Thymus (tissue), 11 donors: ENCODE results near the gene RNF138. TPM values are rescaled to one million over a fixed set of nuclear protein-coding genes. Genes with fewer than 3 reads are reported as not detected.

ENCODE experiments used
- DNase-seq, 9 donors: peaks; one replicate each; pipeline ENCODE4 v3.0.0-alpha.2; 2013; ENCODE audit warnings: low spot score in 9 of 9, low read depth in 6 of 9, missing footprints in 1 of 9
- H3K27ac ChIP-seq, 2 donors: one replicate each; pipeline ENCODE4 v1.5.1; 2013; ENCODE audit warnings: control low read depth in 1 of 2, low read depth in 1 of 2, low read length in 1 of 2, mild to moderate bottlenecking in 1 of 2, moderate library complexity in 1 of 2
- H3K27me3 ChIP-seq, 2 donors: one replicate each; pipeline ENCODE4 v1.5.1; 2013; ENCODE audit warnings: low read length in 1 of 2; ENCODE audit not compliant: control insufficient read depth in 2 of 2, insufficient read depth in 1 of 2
- H3K36me3 ChIP-seq, 2 donors: one replicate each; pipeline ENCODE4 v1.5.1; 2013; ENCODE audit warnings: low read length in 1 of 2, mild to moderate bottlenecking in 1 of 2, moderate library complexity in 1 of 2; ENCODE audit not compliant: control insufficient read depth in 2 of 2, insufficient read depth in 2 of 2
- H3K4me1 ChIP-seq, 2 donors: one replicate each; pipeline ENCODE4 v1.5.1; 2013; ENCODE audit warnings: low read length in 2 of 2; ENCODE audit not compliant: control insufficient read depth in 2 of 2, insufficient read depth in 2 of 2
- H3K4me3 ChIP-seq, 2 donors: one replicate each; pipeline ENCODE4 v1.5.1; 2013; ENCODE audit warnings: low read length in 2 of 2, control low read depth in 1 of 2, mild to moderate bottlenecking in 1 of 2
- H3K9me3 ChIP-seq, 2 donors: one replicate each; pipeline ENCODE4 v1.5.1; 2013; ENCODE audit warnings: low read length in 1 of 2, mild to moderate bottlenecking in 1 of 2; ENCODE audit not compliant: control insufficient read depth in 2 of 2, insufficient read depth in 1 of 2
- WGBS: extraction: QIAGEN DNeasy Blood & Tissue Kit; methylation state at CpG from one replicate; pipeline ENCODE4 v1.1.7; 2013; 5-methylcytosine and 5-hydroxymethylcytosine counted together
- polyA plus RNA-seq: library from polyadenylated mRNA; stranded (reverse); fragments of 200-250 nt; gene quantifications from one replicate; pipeline ENCODE4 v1.2.3, GENCODE V29; 2013
- total RNA-seq: library from RNA; stranded (reverse); fragments of 120-200 nt; gene quantifications from one replicate; pipeline ENCODE4 v1.2.4, GENCODE V29; 2013
- donor health status: healthy.

Gene RNF138
- total and polyA plus RNA-seq, 2 donors: 39.8 to 46.8 TPM

DNA sequence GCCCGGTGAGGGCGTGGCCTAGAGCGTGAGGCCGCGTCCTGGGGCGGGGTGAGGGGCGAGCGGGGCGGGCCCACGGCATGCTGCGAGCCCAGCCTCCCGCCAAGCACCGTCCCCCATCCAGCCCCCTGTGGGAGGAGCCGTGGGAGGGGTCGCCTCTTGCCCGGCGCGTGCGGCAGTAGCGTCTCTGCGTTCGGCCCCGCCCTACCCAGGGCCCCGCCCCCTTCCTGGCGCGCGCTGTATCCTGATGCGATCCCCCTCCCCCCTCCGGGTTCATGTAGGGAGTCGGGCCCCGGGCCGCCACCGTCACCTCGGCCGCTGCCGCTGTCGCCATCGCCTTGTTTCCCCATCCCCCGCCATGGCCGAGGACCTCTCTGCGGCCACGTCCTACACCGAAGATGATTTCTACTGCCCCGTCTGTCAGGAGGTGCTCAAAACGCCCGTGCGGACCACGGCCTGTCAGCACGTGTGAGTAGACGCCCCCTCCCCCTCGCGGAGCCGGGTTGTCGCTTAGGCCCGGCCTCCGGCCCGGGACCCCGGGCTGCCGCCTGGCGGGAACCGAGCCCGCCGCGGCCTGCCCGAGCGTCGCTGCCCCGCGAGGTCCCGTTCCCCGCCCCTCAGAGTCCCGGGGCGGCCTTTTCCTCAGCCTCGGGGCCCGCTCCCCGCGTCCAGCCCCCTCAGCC, 888 bp downstream of the RNF138 start:
- peak; percentile 83 to 99 (median 97) for DNase-seq
- peaks cover 16 to 33% of the 10 kb centered on the region in 2 donors for H3K4me1 ChIP-seq
- H3K36me3 ChIP-seq: peaks cover 8 to 13% of the 10 kb centered on the region in 2 donors
- no peaks in the 10 kb centered on the region for H3K27me3 ChIP-seq
- WGBS: under 1% methylated on average over 77 of the region's 77 CpGs
- H3K27ac ChIP-seq: peak overlapping the region; percentile 99 to 100
- H3K4me3 ChIP-seq: peak overlapping the region; percentile 87 to 89
- no peaks in the 10 kb centered on the region for H3K9me3 ChIP-seq

DNA sequence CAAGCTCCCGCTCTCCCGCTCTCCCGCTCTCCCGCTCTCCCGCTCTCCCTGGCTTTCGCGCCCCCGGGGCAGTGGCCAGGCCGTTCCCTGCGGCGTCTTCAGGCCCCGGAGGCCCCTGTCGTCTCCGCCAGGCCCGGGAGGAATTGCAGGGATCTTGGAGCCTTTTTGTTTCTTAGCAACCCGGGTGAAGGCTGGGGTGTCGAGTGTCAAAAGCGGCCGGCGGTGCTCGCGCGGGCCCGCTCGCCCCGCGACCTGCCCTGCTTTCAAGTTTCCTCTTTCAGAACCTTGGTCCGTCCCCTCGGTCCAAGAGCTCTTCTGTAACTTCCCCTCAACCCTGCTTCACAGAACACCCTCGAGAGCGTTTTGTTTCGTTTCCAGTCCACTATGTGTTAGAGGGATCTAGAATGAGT, 1.4 kb downstream of the RNF138 start:
- WGBS: under 1% methylated on average over 32 of the region's 32 CpGs
- peaks cover 8 to 13% of the 10 kb centered on the region in 2 donors for H3K36me3 ChIP-seq
- no peaks in the 10 kb centered on the region for H3K9me3 ChIP-seq
- H3K4me1 ChIP-seq: peaks cover 16 to 34% of the 10 kb centered on the region in 2 donors
- peak overlapping the region; percentile 87 to 91 for H3K27ac ChIP-seq
- peak overlapping the region; percentile 85 to 89 for H3K4me3 ChIP-seq
- DNase-seq: peak in 3 of 9 donors; percentile 30 to 70 (median 36)
- no peaks in the 10 kb centered on the region for H3K27me3 ChIP-seq

DNA sequence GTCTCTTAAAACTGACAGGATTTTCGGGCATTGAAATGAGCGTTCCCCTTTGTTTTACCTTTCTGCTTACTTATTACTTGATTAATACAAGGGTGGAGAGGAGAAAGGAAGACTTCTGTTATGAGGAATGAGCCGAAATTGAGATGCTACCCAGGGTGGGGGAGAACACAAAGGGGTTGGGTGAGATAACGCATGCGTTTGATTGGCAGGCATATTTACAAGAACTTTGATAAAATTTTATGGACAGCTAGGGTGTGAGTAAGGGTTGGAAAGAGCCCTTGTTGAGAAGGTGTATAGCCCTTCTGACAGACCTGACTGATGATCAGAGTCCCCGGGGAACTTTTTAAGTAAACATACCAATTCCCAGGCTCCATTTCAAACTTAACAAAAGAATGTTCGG, 1.8 kb downstream of the RNF138 start:
- Histone ChIP-seq H3K4me1 (peaks cover 16 to 34% of the 10 kb centered on the region in 2 donors), H3K9me3 (no peaks in the 10 kb centered on the region), H3K36me3 (peaks cover 8 to 13% of the 10 kb centered on the region in 2 donors), H3K27ac (peak overlapping the region; percentile 87 to 91), H3K27me3 (no peaks in the 10 kb centered on the region), H3K4me3 (peak overlapping the region; percentile 85 to 89)
- no peak for DNase-seq
- 20% methylated on average over 7 of the region's 7 CpGs for WGBS

DNA sequence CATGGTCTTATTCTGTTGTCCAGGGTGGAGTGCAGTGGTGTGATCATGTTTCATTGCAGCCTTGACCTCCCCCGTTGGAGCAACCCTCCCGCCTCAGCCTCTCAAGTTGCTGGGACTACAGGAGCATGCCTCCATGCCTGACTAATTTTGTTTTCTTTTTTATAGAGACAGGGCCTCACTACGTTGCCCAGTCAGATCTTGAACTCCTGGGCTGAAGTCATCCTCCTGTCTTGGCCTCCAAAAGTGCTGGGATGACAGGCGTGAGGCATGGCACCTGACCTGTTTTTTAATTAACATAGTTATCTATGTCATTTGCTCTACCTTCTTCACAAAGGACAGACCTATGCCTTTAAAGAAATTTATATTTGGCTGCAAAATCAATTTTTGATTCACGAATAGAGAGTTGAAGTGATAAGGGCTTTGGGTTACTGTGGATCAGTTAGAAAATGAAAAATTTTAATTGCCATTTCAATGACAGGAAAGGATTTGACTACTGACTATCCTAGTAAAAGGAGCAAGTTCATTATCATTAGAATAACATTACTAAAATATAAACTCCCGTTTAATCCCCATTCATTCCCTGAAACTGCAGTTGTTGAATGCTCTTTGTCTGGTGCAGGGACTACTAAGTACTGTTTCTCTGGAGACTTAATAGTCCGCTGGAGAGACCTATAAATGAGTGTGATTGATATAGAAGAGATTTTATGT, 3.7 kb downstream of the RNF138 start:
- Histone ChIP-seq H3K36me3 (peaks cover 8 to 20% of the 10 kb centered on the region in 2 donors), H3K27me3 (no peaks in the 10 kb centered on the region), H3K4me1 (peaks cover 16 to 34% of the 10 kb centered on the region in 2 donors), H3K4me3 (no peak overlapping the region), H3K9me3 (no peaks in the 10 kb centered on the region), H3K27ac (no peak overlapping the region)
- WGBS: 96% methylated on average over 7 of the region's 7 CpGs
- no peak for DNase-seq

DNA sequence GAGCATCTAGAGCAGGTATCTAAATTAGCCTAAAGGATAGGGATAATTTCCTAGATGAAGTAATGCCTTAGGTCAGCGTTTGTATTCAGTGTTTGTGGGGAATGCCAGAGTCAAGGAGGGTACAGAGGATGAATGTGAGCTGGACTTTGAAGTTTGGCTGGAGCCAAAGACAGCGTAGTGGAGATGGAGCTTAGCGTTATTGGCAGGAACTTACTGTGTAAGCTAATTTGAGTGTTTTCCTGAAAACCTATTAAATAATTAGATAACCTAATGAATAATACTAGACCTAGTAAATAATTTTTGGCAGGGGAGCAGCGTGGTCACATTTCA, 4.2 kb downstream of the RNF138 start:
- H3K27me3 ChIP-seq: no peaks in the 10 kb centered on the region
- no peaks in the 10 kb centered on the region for H3K9me3 ChIP-seq
- peaks cover 8 to 22% of the 10 kb centered on the region in 2 donors for H3K36me3 ChIP-seq
- no peak overlapping the region for H3K4me3 ChIP-seq
- WGBS: 93% methylated on average over 4 of the region's 4 CpGs
- no peak for DNase-seq
- no peak overlapping the region for H3K27ac ChIP-seq
- H3K4me1 ChIP-seq: peaks cover 16 to 34% of the 10 kb centered on the region in 2 donors

DNA sequence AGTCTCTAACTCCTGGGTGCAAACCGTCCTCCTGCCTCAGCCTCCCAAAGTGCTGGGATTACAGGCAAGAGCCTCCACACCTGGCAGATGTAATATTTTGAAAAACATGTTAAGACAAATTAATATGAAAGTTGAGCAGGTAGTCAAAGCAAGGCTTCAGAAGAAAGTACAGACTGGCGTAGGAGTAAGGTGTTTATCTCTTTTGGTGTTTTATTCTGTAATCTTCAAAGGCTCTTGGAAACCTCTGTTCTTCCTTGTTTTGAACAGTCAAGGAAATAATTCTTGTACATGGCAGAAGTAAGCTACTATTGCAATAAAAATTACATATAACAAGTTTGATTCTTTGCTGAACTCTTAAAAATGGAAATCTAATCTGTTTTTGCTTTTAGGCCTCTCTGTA, 5.3 kb downstream of the RNF138 start:
- DNase-seq: peak in 2 of 9 donors; percentile 32 to 68
- peaks cover 8 to 27% of the 10 kb centered on the region in 2 donors for H3K36me3 ChIP-seq
- H3K27ac ChIP-seq: peak overlapping the region; percentile 58 to 76
- no peak overlapping the region for H3K4me3 ChIP-seq
- peaks cover 13 to 26% of the 10 kb centered on the region in 2 donors for H3K4me1 ChIP-seq
- 31% methylated on average over 2 of the region's 2 CpGs for WGBS
- no peaks in the 10 kb centered on the region for H3K27me3 ChIP-seq
- H3K9me3 ChIP-seq: no peaks in the 10 kb centered on the region

DNA sequence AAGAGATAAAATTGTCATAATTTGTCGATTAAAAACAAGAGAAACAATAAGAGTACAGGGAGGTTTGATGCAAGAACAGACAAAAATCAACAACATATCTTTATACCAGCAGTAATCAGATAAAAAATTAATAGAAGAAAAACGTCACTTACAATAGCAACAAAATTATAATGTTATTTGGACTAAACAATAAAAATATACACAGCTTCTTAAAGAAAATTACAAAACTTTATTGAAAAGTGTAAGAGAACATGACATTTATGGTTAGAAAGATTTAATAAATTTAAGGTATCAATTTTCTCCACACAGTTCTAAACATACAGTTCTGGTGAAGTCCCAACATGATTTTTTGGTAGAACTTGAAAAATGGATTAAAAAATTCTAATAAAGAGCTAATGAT, 12.8 kb downstream of the RNF138 start:
- Histone ChIP-seq H3K4me3 (no peak overlapping the region), H3K9me3 (no peaks in the 10 kb centered on the region), H3K27ac (no peak overlapping the region), H3K4me1 (no peaks in the 10 kb centered on the region), H3K36me3 (peaks cover 0 to 22% of the 10 kb centered on the region in 2 donors), H3K27me3 (no peaks in the 10 kb centered on the region)
- no peak for DNase-seq
- 94% methylated on average over 2 of the region's 2 CpGs for WGBS

DNA sequence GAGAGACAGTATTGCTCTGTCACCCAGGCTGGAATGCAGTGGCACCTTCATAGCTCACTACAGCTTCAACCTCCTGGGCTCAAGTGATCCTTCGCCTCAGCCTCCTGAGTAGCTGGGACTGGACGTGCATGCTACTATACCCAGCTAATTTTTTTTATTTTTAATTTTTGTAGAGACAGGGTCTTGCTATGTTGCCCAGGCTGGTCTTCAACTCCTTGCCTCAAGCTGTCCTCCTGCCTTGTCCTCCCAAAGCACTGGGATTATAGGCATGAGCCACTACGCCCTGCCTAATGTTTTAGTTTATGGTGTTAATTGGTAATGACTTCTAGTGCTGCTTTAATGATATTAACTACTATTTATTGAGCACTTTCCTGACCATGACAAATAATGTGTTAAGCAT, 18.3 kb downstream of the RNF138 start:
- Histone ChIP-seq H3K27me3 (no peaks in the 10 kb centered on the region), H3K36me3 (peaks cover 6 to 37% of the 10 kb centered on the region in 2 donors), H3K9me3 (no peaks in the 10 kb centered on the region), H3K4me3 (no peak overlapping the region), H3K27ac (no peak overlapping the region), H3K4me1 (no peaks in the 10 kb centered on the region)
- DNase-seq: no peak
- WGBS: over 99% methylated on average over 3 of the region's 3 CpGs

DNA sequence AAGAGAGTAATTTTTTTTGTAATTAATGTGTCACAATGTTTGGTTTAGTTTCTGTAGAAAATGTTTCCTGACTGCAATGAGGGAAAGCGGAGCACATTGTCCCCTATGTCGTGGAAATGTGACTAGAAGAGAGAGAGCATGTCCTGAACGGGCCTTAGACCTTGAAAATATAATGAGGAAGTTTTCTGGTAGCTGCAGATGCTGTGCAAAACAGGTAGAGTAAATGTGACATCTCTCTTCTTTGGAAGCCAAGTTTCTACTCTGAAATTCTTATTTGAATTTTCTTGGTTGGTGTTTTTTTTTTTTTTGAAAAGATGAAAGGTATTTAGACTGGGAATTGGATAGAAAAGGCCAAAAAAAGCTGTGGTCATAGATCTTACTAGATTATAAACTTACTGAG, 20.0 kb downstream of the RNF138 start:
- Histone ChIP-seq H3K9me3 (no peaks in the 10 kb centered on the region), H3K27ac (no peak overlapping the region), H3K36me3 (peaks cover 14 to 53% of the 10 kb centered on the region in 2 donors), H3K4me3 (no peak overlapping the region), H3K27me3 (no peaks in the 10 kb centered on the region), H3K4me1 (no peaks in the 10 kb centered on the region)
- WGBS: 83% methylated on average over 3 of the region's 3 CpGs
- no peak for DNase-seq
